ENCODE data around the gene HPS4. TPM values are rescaled to one million over a fixed set of nuclear protein-coding genes. Genes with fewer than 3 reads are reported as not detected.
A peak's percentile ranks its signal among the peaks of the same experiment; 100 is the strongest.

HPS4 gene
- total RNA-seq, 6 experiments from 2014 or later: 18.0 to 22.6 (median 20.6) TPM

- Mint-ChIP-seq H3K9me3 (no peaks in the 10 kb centered on the region), H3K4me1 (ENCODE audit: low read depth) (peaks cover 24% of the 10 kb centered on the region), H3K4me3 (no peak overlapping the region), H3K27ac (no peak overlapping the region), H3K36me3 (ENCODE audit: low read depth) (no peaks in the 10 kb centered on the region; the same call in 1 of the 2 replicates), H3K27me3 (ENCODE audit: insufficient read depth) (peaks cover 16% of the 10 kb centered on the region)
- no peak for DNase-seq
- no peak for TF ChIP-seq CTCF (IDR thresholded peaks at IDR 0.05)
Observed at GRCh38 chr22:26417406-26417805, 66.2 kb downstream of the HPS4 start.

GRCh38 chr22:26416670-26417276 lies 66.8 kb downstream of the HPS4 start:
- Mint-ChIP-seq H3K27me3 (ENCODE audit: insufficient read depth) (peaks cover 12% of the 10 kb centered on the region), H3K4me1 (ENCODE audit: low read depth) (peaks cover 24% of the 10 kb centered on the region), H3K36me3 (ENCODE audit: low read depth) (no peaks in the 10 kb centered on the region; the same call in 1 of the 2 replicates), H3K9me3 (no peaks in the 10 kb centered on the region), H3K27ac (no peak overlapping the region), H3K4me3 (no peak overlapping the region)
- TF ChIP-seq CTCF (IDR thresholded peaks at IDR 0.05): no peak
- peak; percentile 68 for DNase-seq

- Mint-ChIP-seq H3K9me3 (no peaks in the 10 kb centered on the region), H3K36me3 (ENCODE audit: low read depth) (no peaks in the 10 kb centered on the region), H3K27ac (no peak overlapping the region), H3K4me3 (no peak overlapping the region), H3K4me1 (ENCODE audit: low read depth) (peaks cover 24% of the 10 kb centered on the region), H3K27me3 (ENCODE audit: insufficient read depth) (peaks cover 8% of the 10 kb centered on the region)
- no peak for DNase-seq
- no peak for TF ChIP-seq CTCF (IDR thresholded peaks at IDR 0.05)
Observed at GRCh38 chr22:26416256-26416655, 67.3 kb downstream of the HPS4 start.

GRCh38 chr22:26414347-26414746 lies 69.2 kb downstream of the HPS4 start:
- Mint-ChIP-seq H3K27me3 (ENCODE audit: insufficient read depth) (peaks cover 18% of the 10 kb centered on the region), H3K36me3 (ENCODE audit: low read depth) (no peaks in the 10 kb centered on the region)

GRCh38 chr22:26410386-26410785 lies 73.2 kb downstream of the HPS4 start:
- DNase-seq: no peak
- Mint-ChIP-seq H3K27me3 (ENCODE audit: insufficient read depth) (peaks cover 20% of the 10 kb centered on the region), H3K36me3 (ENCODE audit: low read depth) (no peaks in the 10 kb centered on the region), H3K9me3 (no peaks in the 10 kb centered on the region), H3K4me3 (no peak overlapping the region), H3K27ac (no peak overlapping the region), H3K4me1 (ENCODE audit: low read depth) (peaks cover 6% of the 10 kb centered on the region; the same call in 1 of the 2 replicates)
- TF ChIP-seq CTCF (IDR thresholded peaks at IDR 0.05): no peak

More at GRCh38 chr22:26414347-26414746, 69.2 kb downstream of the HPS4 start:
- Mint-ChIP-seq H3K4me3 (no peak overlapping the region), H3K9me3 (no peaks in the 10 kb centered on the region), H3K27ac (no peak overlapping the region), H3K4me1 (ENCODE audit: low read depth) (peaks cover 24% of the 10 kb centered on the region)
- no peak for TF ChIP-seq CTCF (IDR thresholded peaks at IDR 0.05)
- DNase-seq: no peak

All from HFFc6 (cell line).